Pancreas (tissue), 10 donors: ENCODE measurements around the gene ZFHX2. TPM values are rescaled to one million over a fixed set of nuclear protein-coding genes. Genes with fewer than 3 reads are reported as not detected.

ENCODE experiments used
- ATAC-seq, 4 donors: fragments of 200-7000 bp; cut with Tn5 transposase; one replicate each; pipeline versions ENCODE4 v1.8.0 to v1.9.1; 2020; ENCODE audit warnings: mild to moderate bottlenecking in 4 of 4, moderate library complexity in 4 of 4
- DNase-seq, 6 donors: peaks; one replicate each; pipeline ENCODE4 v3.0.0-alpha.2; 2020
- FAIRE-seq: peaks from 2 replicates; lab custom pipeline; 2012; peaks lifted over from hg19 to GRCh38; lab: Jason Lieb, UNC
- H3K27ac ChIP-seq, 4 donors: fragments of 200-600 bp; sonication (generic); 1 replicate in 3 of 4; 2 replicates in 1 of 4; pipeline versions ENCODE4 v1.5.0 to v1.8.0; 2020
- H3K27me3 ChIP-seq, 4 donors: fragments of 200-600 bp; one replicate each; pipeline ENCODE4 v1.8.0; 2021
- H3K36me3 ChIP-seq, 3 donors: fragments of 200-600 bp; sonication (generic) in 1 of 3; one replicate each; pipeline versions ENCODE4 v1.5.0 to v1.8.0; 2020 to 2021
- H3K4me1 ChIP-seq, 3 donors: fragments of 200-600 bp; one replicate each; pipeline ENCODE4 v1.8.0; 2021
- H3K4me3 ChIP-seq, 4 donors: fragments of 200-600 bp; sonication (generic) in 2 of 4; one replicate each; pipeline versions ENCODE4 v1.5.0 to v1.8.0; 2020 to 2021
- H3K9me3 ChIP-seq, 4 donors: fragments of 200-600 bp; one replicate each; pipeline ENCODE4 v1.8.0; 2021
- WGBS, 2 donors: extraction: QIAGEN DNeasy Blood & Tissue Kit; methylation state at CpG; one replicate each; pipeline ENCODE4 v1.1.7; 2013; 5-methylcytosine and 5-hydroxymethylcytosine counted together
- intact Hi-C, 3 donors: fragments of 100-400 bp; cut with DNase I; formaldehyde crosslinking; loops; one replicate each; pipeline versions ENCODE4 v1.11.1 to v1.14.2; 2022
- polyA plus RNA-seq, 2 donors: library from polyadenylated mRNA; stranded (reverse); fragments of 200-250 nt; gene quantifications; one replicate each; pipeline ENCODE4 v1.2.3, GENCODE V29; 2013
- total RNA-seq, 6 donors: library from RNA; stranded (reverse); fragmentation: NEBNext Ultra II Directional in 4 of 6; extraction: Animal tissue kit (Norgen Biotek cat#: 25700) in 4 of 6; gene quantifications; one replicate each; pipeline versions ENCODE4 v1.2.1 to v1.2.4, GENCODE V29; 2021 to 2023
- TF ChIP-seq, protein P1 (sequence below), 4 donors: fragments of 200-600 bp; sonication (generic) in 3 of 4; IDR thresholded peaks; one replicate each; pipeline versions ENCODE4 v1.5.0 to v1.8.0; 2021; ENCODE audit warnings: antibody characterized with exemption in 4 of 4
- donor health status: healthy with polysubstance abuse.
- donor health status: DM: no; HTN: no; CAD: no; lungs with moderate emphysema.
- donor health status: DM: no; HTN: no; CAD: no.
- donor health status: control.
- donor health status: control.
- donor health status: Bipolar disorder and iron deficiency.
- donor health status: DM: yes; HTN: yes; CAD: no.
- donor health status: DM: no; HTN: no; CAD: no.
- donor health status: DM: no; HTN: no; CAD: no.
- donor health status: DM: yes; HTN: yes; CAD: no.

The ZFHX2 gene
- total and polyA plus RNA-seq, 8 donors: 0.63 to 3.8 (median 1.2) TPM

DNA sequence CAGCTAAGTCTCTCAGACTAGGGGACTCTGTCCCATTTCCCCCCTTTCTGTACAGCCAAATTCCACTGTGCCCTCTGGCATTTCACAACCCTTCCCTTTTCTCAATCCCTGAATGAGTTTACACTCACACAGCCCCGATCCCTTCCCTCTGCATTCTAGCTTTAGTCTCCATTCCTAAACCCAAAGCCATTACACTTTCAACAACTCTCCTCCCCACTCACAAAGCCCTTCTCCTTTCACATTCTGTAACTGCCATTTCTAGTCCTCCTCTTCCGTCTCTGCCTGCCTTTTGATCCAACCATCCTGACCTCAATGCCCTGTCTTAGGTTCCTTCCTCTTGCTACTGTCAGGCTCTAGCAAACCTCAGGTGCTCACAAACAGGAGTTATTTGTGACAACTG is 3.6 kb downstream of the ZFHX2 start:
- no peak for DNase-seq
- H3K4me1 ChIP-seq: peaks cover 0 to 3% (median 0%) of the 10 kb centered on the region in 3 donors
- ATAC-seq: no peak
- no peaks in the 10 kb centered on the region for H3K9me3 ChIP-seq
- TF ChIP-seq, protein P1, sequence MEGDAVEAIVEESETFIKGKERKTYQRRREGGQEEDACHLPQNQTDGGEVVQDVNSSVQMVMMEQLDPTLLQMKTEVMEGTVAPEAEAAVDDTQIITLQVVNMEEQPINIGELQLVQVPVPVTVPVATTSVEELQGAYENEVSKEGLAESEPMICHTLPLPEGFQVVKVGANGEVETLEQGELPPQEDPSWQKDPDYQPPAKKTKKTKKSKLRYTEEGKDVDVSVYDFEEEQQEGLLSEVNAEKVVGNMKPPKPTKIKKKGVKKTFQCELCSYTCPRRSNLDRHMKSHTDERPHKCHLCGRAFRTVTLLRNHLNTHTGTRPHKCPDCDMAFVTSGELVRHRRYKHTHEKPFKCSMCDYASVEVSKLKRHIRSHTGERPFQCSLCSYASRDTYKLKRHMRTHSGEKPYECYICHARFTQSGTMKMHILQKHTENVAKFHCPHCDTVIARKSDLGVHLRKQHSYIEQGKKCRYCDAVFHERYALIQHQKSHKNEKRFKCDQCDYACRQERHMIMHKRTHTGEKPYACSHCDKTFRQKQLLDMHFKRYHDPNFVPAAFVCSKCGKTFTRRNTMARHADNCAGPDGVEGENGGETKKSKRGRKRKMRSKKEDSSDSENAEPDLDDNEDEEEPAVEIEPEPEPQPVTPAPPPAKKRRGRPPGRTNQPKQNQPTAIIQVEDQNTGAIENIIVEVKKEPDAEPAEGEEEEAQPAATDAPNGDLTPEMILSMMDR (IDR thresholded peaks at IDR 0.05): no peak
- no peak for FAIRE-seq
- H3K36me3 ChIP-seq: no peaks in the 10 kb centered on the region
- H3K4me3 ChIP-seq: no peak overlapping the region
- 85% methylated on average over 2 of the region's 2 CpGs for WGBS, 2 donors
- intact Hi-C loops: no loop called here
- H3K27me3 ChIP-seq: no peaks in the 10 kb centered on the region
- H3K27ac ChIP-seq: no peak overlapping the region

DNA sequence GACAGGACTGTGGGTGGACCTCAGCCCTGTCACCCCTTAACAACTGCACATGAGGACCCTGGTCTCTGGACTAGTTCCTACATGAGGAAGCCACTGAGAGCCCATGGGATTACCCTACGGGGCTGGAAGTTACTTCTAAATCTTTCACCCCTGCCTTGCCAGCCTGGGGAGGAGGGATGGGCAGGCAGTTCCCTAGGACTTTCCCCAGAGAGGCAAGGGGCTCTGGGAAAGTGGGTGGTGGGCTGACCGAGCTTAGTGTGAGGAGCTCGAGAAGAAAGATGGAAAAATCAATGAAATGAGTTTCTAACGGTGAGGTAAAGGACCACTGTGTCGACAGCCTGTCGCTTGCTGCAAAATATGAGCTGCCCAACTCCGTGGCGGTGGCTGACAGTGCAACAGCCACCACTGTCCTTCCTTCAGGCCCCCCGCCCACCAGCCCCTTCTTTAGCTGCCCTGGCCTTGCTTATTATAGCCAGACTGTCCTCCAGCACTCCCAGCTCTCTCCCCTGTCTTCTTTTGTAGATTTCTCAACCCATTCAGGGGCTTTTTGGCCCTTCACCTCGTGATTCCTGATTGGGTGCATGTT is 5.0 kb downstream of the ZFHX2 start:
- Histone ChIP-seq H3K27me3 (no peaks in the 10 kb centered on the region), H3K27ac (no peak overlapping the region), H3K36me3 (no peaks in the 10 kb centered on the region), H3K4me3 (no peak overlapping the region), H3K9me3 (no peaks in the 10 kb centered on the region), H3K4me1 (no peaks in the 10 kb centered on the region)
- TF ChIP-seq, protein P1 (IDR thresholded peaks at IDR 0.05): no peak
- ATAC-seq (no peak), DNase-seq (no peak), FAIRE-seq (no peak)
- intact Hi-C loops: no loop called here
- 65 to 68% methylated on average over 10 of the region's 10 CpGs for WGBS, 2 donors

GRCh38 chr14:23545740-23546365 is 5.7 kb downstream of the ZFHX2 start:
- 81 to 84% methylated on average over 4 of the region's 4 CpGs for WGBS, 2 donors
- no peak for FAIRE-seq

GRCh38 chr14:23544511-23545447 is 6.8 kb downstream of the ZFHX2 start:
- DNase-seq: no peak
- Histone ChIP-seq H3K4me1 (no peaks in the 10 kb centered on the region), H3K27me3 (no peaks in the 10 kb centered on the region), H3K27ac (no peak overlapping the region), H3K36me3 (no peaks in the 10 kb centered on the region), H3K9me3 (no peaks in the 10 kb centered on the region), H3K4me3 (no peak overlapping the region)
- TF ChIP-seq, protein P1 (IDR thresholded peaks at IDR 0.05): no peak
- FAIRE-seq: no peak
- intact Hi-C loops: no loop called here
- ATAC-seq: peak in 2 of 4 donors; percentile 46 to 52
- 68 to 69% methylated on average over 25 of the region's 25 CpGs for WGBS, 2 donors

More at GRCh38 chr14:23545740-23546365, 5.7 kb downstream of the ZFHX2 start:
- no peak overlapping the region for H3K4me3 ChIP-seq
- no peaks in the 10 kb centered on the region for H3K27me3 ChIP-seq
- TF ChIP-seq, protein P1 (IDR thresholded peaks at IDR 0.05): no peak
- DNase-seq (no peak), ATAC-seq (no peak)
- intact Hi-C loops: no loop called here
- no peaks in the 10 kb centered on the region for H3K4me1 ChIP-seq
- no peak overlapping the region for H3K27ac ChIP-seq
- H3K9me3 ChIP-seq: no peaks in the 10 kb centered on the region
- H3K36me3 ChIP-seq: no peaks in the 10 kb centered on the region
